Measurements from ENCODE around the gene PTPRN2. TPM values are rescaled to one million over a fixed set of nuclear protein-coding genes. Genes with fewer than 3 reads are reported as not detected.
A peak's percentile ranks its signal among the peaks of the same experiment; 100 is the strongest.

The PTPRN2 gene
- polyA plus RNA-seq, 1 of the 3 experiments (the other 2 are of a cell fraction): 4.0 TPM

DNA sequence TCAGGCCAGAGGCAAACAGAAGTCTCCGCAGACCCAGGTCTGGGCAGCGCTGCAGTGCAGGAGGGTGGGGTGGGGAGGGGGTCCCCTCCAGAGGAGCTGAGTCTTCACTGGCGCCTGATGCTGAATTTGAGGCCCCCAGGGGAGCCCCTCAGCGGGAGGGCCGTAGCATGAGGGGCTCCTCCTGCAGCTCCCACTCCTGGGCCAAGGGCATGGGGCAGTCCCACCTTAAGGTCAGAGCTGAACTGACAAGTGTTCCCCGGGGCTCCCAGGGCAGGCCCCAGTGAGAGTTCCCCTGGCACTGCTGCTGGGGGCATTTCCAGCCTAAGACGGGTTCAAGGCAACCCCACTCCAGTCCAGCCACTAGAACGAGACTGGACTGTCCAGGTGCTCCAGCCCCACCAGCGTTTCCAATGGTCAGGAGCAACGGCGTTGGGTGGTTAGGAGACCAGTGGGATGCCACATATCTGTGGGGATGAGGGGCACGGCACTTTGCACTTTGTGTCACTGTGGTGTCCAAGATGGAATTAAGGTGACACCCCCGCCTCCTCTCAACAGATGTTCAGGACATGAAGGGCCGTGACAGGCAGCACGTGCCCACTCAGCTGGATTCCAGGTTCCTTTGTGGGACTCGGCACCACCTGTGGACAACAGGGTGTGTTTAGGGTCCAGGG is 139.1 kb downstream of the PTPRN2 start:
- Histone ChIP-seq H3K4me2 (no peak overlapping the region), H4K20me1 (ENCODE audit: insufficient read depth) (no peaks in the 10 kb centered on the region), H3K4me3 (ENCODE audit: low read depth in 2 of 2, low read length in 1 of 2) (no peak overlapping the region), H3K9me2 (no peaks in the 10 kb centered on the region), H2AFZ (ENCODE audit: low read depth) (no peak overlapping the region), H3K36me3 (replicated peaks in 1 of 2; ENCODE audit: control insufficient read depth in 1 of 2, insufficient read depth in 2 of 2, low read length in 1 of 2) (no peaks in the 10 kb centered on the region), H3K79me2 (ENCODE audit: insufficient read depth) (no peaks in the 10 kb centered on the region), H3K27me3 (ENCODE audit: insufficient read depth) (no peaks in the 10 kb centered on the region), H3K9ac (no peak overlapping the region), H3K4me1 (ENCODE audit: control insufficient read depth in 1 of 2, insufficient read depth in 2 of 2, low read depth in 1 of 2, low read length in 1 of 2) (peaks cover 0 to 26% of the 10 kb centered on the region in 2 experiments; a peak in 1 of 4 replicates), H3K27ac (ENCODE audit: low read depth in 2 of 2, low read length in 1 of 2) (no peak overlapping the region), H3F3A (replicated peaks; ENCODE audit: insufficient read depth) (no peaks in the 10 kb centered on the region), H3K9me3 (no peaks in the 10 kb centered on the region; the same call in 1 of the 2 replicates)
- TF ChIP-seq RXRA (IDR thresholded peaks at IDR 0.05; ENCODE audit: borderline replicate concordance, low read depth) (no peak), POLR2AphosphoS5 (IDR thresholded peaks at IDR 0.05; ENCODE audit: low read depth, low read length) (no peak), RAD21 (IDR thresholded peaks at IDR 0.05; ENCODE audit: low read length) (no peak), MXI1 (IDR thresholded peaks at IDR 0.05; ENCODE audit: low read depth, low read length) (no peak), RCOR1 (IDR thresholded peaks at IDR 0.05; ENCODE audit: low read length) (no peak), TEAD4 (IDR thresholded peaks at IDR 0.05; ENCODE audit: borderline replicate concordance, insufficient read depth) (no peak), EP300 (IDR thresholded peaks at IDR 0.05; ENCODE audit: borderline replicate concordance in 1 of 2, low read depth in 1 of 2, low read length in 1 of 2) (no peak), FOXM1 (IDR thresholded peaks at IDR 0.05; ENCODE audit: low read depth) (no peak)
- TF ChIP-seq, protein P1, sequence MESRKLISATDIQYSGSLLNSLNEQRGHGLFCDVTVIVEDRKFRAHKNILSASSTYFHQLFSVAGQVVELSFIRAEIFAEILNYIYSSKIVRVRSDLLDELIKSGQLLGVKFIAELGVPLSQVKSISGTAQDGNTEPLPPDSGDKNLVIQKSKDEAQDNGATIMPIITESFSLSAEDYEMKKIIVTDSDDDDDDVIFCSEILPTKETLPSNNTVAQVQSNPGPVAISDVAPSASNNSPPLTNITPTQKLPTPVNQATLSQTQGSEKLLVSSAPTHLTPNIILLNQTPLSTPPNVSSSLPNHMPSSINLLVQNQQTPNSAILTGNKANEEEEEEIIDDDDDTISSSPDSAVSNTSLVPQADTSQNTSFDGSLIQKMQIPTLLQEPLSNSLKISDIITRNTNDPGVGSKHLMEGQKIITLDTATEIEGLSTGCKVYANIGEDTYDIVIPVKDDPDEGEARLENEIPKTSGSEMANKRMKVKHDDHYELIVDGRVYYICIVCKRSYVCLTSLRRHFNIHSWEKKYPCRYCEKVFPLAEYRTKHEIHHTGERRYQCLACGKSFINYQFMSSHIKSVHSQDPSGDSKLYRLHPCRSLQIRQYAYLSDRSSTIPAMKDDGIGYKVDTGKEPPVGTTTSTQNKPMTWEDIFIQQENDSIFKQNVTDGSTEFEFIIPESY (IDR thresholded peaks at IDR 0.05; ENCODE audit: borderline replicate concordance, low read depth): no peak
- TF ChIP-seq, protein P2, sequence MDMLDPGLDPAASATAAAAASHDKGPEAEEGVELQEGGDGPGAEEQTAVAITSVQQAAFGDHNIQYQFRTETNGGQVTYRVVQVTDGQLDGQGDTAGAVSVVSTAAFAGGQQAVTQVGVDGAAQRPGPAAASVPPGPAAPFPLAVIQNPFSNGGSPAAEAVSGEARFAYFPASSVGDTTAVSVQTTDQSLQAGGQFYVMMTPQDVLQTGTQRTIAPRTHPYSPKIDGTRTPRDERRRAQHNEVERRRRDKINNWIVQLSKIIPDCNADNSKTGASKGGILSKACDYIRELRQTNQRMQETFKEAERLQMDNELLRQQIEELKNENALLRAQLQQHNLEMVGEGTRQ (IDR thresholded peaks at IDR 0.05; ENCODE audit: borderline replicate concordance, low read depth, low read length): no peak
- CTCF ChIA-PET: no interaction called here
- 49% methylated on average over 13 of the region's 16 CpGs for WGBS (ENCODE audit: low lambda C conversion rate)
- no peak for DNase-seq
- POLR2A ChIA-PET: no interaction called here

DNA sequence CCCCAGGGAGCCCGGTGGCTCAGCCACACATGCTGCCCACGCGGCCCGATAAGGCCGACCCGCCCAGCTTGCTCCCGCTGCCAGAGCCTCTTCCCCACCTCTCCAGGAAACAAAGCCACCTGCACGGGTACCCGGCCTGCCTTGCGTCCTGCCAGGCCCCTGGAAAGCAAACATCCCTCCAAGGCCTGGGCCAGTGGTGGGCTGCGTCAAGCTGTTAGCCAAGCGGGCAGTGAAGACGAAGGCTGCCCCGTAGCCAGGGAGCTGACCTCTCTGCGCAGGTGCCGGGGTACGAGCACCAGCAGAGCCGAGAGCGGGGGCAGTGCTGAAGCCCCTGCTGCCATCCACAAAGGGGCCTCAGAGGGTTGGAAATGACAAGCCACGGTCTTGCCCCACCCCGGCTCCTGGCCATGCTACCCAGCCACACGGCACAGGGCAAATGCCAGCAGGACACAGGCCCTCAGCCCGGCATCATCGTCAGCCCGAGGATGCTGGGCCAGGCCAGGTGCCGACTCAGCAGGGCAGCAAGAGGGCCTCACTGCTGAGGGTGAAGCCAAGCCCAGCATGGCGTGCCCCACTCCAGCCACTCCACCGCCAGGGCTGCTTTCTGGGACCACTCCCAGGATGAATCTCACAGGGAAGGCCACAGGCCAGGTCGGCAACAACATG is 140.0 kb downstream of the PTPRN2 start:
- CTCF ChIA-PET: interaction anchor here (1.2 to 2.8 kb wide), 2 partner anchors 26 to 126 kb away, joined by 4 to 8 read pairs; no protein-coding TSS in a partner anchor
- Histone ChIP-seq H3K4me2 (no peak overlapping the region), H3K4me3 (ENCODE audit: low read depth in 2 of 2, low read length in 1 of 2) (no peak overlapping the region), H3K4me1 (ENCODE audit: control insufficient read depth in 1 of 2, insufficient read depth in 2 of 2, low read depth in 1 of 2, low read length in 1 of 2) (peaks cover 0 to 26% of the 10 kb centered on the region in 2 experiments; a peak in 1 of 4 replicates), H3K9ac (no peak overlapping the region), H3K27ac (ENCODE audit: low read depth in 2 of 2, low read length in 1 of 2) (peak overlapping the region in 1 of 2 experiments; percentile 25; a peak in 1 of 4 replicates), H3K79me2 (ENCODE audit: insufficient read depth) (no peaks in the 10 kb centered on the region), H2AFZ (ENCODE audit: low read depth) (no peak overlapping the region), H3K27me3 (ENCODE audit: insufficient read depth) (no peaks in the 10 kb centered on the region), H4K20me1 (ENCODE audit: insufficient read depth) (no peaks in the 10 kb centered on the region), H3F3A (replicated peaks; ENCODE audit: insufficient read depth) (no peaks in the 10 kb centered on the region), H3K9me2 (no peaks in the 10 kb centered on the region), H3K36me3 (replicated peaks in 1 of 2; ENCODE audit: control insufficient read depth in 1 of 2, insufficient read depth in 2 of 2, low read length in 1 of 2) (no peaks in the 10 kb centered on the region), H3K9me3 (no peaks in the 10 kb centered on the region)
- peak; percentile 67 for DNase-seq
- POLR2A ChIA-PET: interaction anchor here (1.3 kb wide), 1 partner anchor 18 kb away, joined by 3 read pairs; no protein-coding TSS in a partner anchor
- 76% methylated on average over 23 of the region's 29 CpGs for WGBS (ENCODE audit: low lambda C conversion rate)
- no peak for TF ChIP-seq TAF1 (IDR thresholded peaks at IDR 0.05; ENCODE audit: borderline replicate concordance, low read depth, low read length)
- TF ChIP-seq POLR2AphosphoS5 (IDR thresholded peaks at IDR 0.05; ENCODE audit: low read depth, low read length): no peak
- TF ChIP-seq, protein P3, sequence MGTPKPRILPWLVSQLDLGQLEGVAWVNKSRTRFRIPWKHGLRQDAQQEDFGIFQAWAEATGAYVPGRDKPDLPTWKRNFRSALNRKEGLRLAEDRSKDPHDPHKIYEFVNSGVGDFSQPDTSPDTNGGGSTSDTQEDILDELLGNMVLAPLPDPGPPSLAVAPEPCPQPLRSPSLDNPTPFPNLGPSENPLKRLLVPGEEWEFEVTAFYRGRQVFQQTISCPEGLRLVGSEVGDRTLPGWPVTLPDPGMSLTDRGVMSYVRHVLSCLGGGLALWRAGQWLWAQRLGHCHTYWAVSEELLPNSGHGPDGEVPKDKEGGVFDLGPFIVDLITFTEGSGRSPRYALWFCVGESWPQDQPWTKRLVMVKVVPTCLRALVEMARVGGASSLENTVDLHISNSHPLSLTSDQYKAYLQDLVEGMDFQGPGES (IDR thresholded peaks at IDR 0.05; ENCODE audit: low read depth, low read length): no peak
- TF ChIP-seq, protein P4, sequence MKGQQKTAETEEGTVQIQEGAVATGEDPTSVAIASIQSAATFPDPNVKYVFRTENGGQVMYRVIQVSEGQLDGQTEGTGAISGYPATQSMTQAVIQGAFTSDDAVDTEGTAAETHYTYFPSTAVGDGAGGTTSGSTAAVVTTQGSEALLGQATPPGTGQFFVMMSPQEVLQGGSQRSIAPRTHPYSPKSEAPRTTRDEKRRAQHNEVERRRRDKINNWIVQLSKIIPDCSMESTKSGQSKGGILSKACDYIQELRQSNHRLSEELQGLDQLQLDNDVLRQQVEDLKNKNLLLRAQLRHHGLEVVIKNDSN (IDR thresholded peaks at IDR 0.05; ENCODE audit: borderline replicate concordance, low read depth): no peak
- no peak for TF ChIP-seq NFIC (IDR thresholded peaks at IDR 0.05; ENCODE audit: borderline replicate concordance)
- no peak for TF ChIP-seq EZH2phosphoT487 (IDR thresholded peaks at IDR 0.05; ENCODE audit: borderline replicate concordance, low read depth)
- TF ChIP-seq, protein P5, sequence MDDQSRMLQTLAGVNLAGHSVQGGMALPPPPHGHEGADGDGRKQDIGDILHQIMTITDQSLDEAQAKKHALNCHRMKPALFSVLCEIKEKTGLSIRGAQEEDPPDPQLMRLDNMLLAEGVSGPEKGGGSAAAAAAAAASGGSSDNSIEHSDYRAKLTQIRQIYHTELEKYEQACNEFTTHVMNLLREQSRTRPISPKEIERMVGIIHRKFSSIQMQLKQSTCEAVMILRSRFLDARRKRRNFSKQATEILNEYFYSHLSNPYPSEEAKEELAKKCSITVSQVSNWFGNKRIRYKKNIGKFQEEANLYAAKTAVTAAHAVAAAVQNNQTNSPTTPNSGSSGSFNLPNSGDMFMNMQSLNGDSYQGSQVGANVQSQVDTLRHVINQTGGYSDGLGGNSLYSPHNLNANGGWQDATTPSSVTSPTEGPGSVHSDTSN (IDR thresholded peaks at IDR 0.05): no peak
- TF ChIP-seq, protein P1 (IDR thresholded peaks at IDR 0.05; ENCODE audit: borderline replicate concordance, low read depth): no peak
